Measurements from ENCODE around the gene ADCYAP1R1.

GRCh38 chr7:31134246-31135188 is 82.4 kb downstream of the ADCYAP1R1 start:
- TF ChIP-seq LEF1 (IDR thresholded peaks at IDR 0.05; ENCODE audit: borderline replicate concordance) (no peak), FOXM1 (IDR thresholded peaks at IDR 0.05; ENCODE audit: borderline replicate concordance) (no peak), TARDBP (IDR thresholded peaks at IDR 0.05) (no peak), SUZ12 (IDR thresholded peaks at IDR 0.05) (no peak), FOXK2 (IDR thresholded peaks at IDR 0.05) (no peak)
